Spleen (tissue), 7 donors: ENCODE results near the gene GZMH.
"Not testable (repeated sequence)": the region's sequence is repeated elsewhere in the genome, so short reads cannot be mapped to it uniquely, and the experiment has no call there.

Source experiments
- CTCF ChIP-seq, 11 experiments: fragments of 200-600 bp in 7 of 11; fragments of 450-650 bp in 4 of 11; sonication (generic) in 4 of 11; IDR thresholded peaks in 8 of 11; conservative IDR thresholded peaks in 3 of 11; 1 replicate in 7 of 11; 2 replicates in 4 of 11; pipeline versions ENCODE4 v1.4.0 to v1.8.0; 2016 to 2021; ENCODE audit warnings: antibody characterized with exemption in 11 of 11, inconsistent platforms in 4 of 11, mild to moderate bottlenecking in 1 of 11
- POLR2A ChIP-seq, 3 donors: fragments of 450-650 bp; IDR thresholded peaks; one replicate each; pipeline ENCODE4 v1.5.1; 2017; ENCODE audit warnings: antibody characterized with exemption in 3 of 3, mild to moderate bottlenecking in 1 of 3
- POLR2AphosphoS5 ChIP-seq, 3 donors: sonication (generic); formaldehyde crosslinking; IDR thresholded peaks; one replicate each; pipeline ENCODE4 v1.5.1; 2017; ENCODE audit warnings: antibody characterized with exemption in 3 of 3
- donor health status: DM: no; HTN: no; CAD: no; lungs with moderate emphysema.
- donor health status: DM: no; HTN: no; CAD: no.
- donor health status: DM: no; HTN: no; CAD: no.

GRCh38 chr14:24591004-24591403 is 18.5 kb downstream of the GZMH start:
- TF ChIP-seq POLR2A (IDR thresholded peaks at IDR 0.05); CTCF (IDR thresholded peaks at IDR 0.05 in 8 of 11, conservative IDR thresholded peaks at IDR 0.05 in 3 of 11); POLR2AphosphoS5 (IDR thresholded peaks at IDR 0.05): not testable (repeated sequence)
